Heart right ventricle (tissue), 16 donors: ENCODE results near the gene SH3PXD2B. TPM values are rescaled to one million over a fixed set of nuclear protein-coding genes. Genes with fewer than 3 reads are reported as not detected.
"Not testable (repeated sequence)": the region's sequence is repeated elsewhere in the genome, so short reads cannot be mapped to it uniquely, and the experiment has no call there.

ENCODE experiments used
- ATAC-seq, 8 donors: fragments of 200-7000 bp; cut with Tn5 transposase; one replicate each; pipeline ENCODE4 v1.9.1; 2020; ENCODE audit warnings: mild to moderate bottlenecking in 8 of 8, moderate library complexity in 8 of 8, moderate number of reproducible peaks in 1 of 8
- DNase-seq, 2 donors: peaks; one replicate each; pipeline ENCODE4 v3.0.0-alpha.2; 2020
- H3K27ac ChIP-seq, 10 donors: fragments of 200-600 bp; sonication (generic) in 2 of 10; one replicate each; pipeline versions ENCODE4 v1.5.0 to v1.8.0; 2020 to 2022; ENCODE audit warnings: mild to moderate bottlenecking in 3 of 10
- H3K27me3 ChIP-seq, 7 donors: fragments of 200-600 bp; one replicate each; pipeline ENCODE4 v1.8.0; 2021 to 2022; ENCODE audit warnings: mild to moderate bottlenecking in 2 of 7
- H3K36me3 ChIP-seq, 9 donors: fragments of 200-600 bp; sonication (generic) in 1 of 9; one replicate each; pipeline versions ENCODE4 v1.5.0 to v1.8.0; 2020 to 2022; ENCODE audit warnings: mild to moderate bottlenecking in 2 of 9
- H3K4me1 ChIP-seq, 9 donors: fragments of 200-600 bp; sonication (generic) in 1 of 9; one replicate each; pipeline versions ENCODE4 v1.5.0 to v1.8.0; 2020 to 2022; ENCODE audit warnings: mild to moderate bottlenecking in 4 of 9
- H3K4me3 ChIP-seq, 10 donors: fragments of 200-600 bp; sonication (generic) in 2 of 10; one replicate each; pipeline versions ENCODE4 v1.5.0 to v1.8.0; 2020 to 2022; ENCODE audit warnings: mild to moderate bottlenecking in 7 of 10, moderate library complexity in 2 of 10
- H3K9me3 ChIP-seq, 11 donors: fragments of 200-600 bp in 10 of 11; sonication (generic) in 2 of 11; one replicate each; pipeline versions ENCODE4 v1.5.0 to v1.8.0; 2013 to 2022; ENCODE audit warnings: mild to moderate bottlenecking in 2 of 11, control low read depth in 1 of 11, moderate library complexity in 1 of 11
- CTCF ChIP-seq, 9 donors: fragments of 200-600 bp; sonication (generic) in 2 of 9; IDR thresholded peaks; one replicate each; pipeline versions ENCODE4 v1.5.0 to v1.8.0; 2021 to 2022; ENCODE audit warnings: antibody characterized with exemption in 9 of 9, mild to moderate bottlenecking in 5 of 9, moderate library complexity in 1 of 9
- WGBS, 2 donors: extraction: QIAGEN DNeasy Blood & Tissue Kit; methylation state at CpG; one replicate each; pipeline ENCODE4 v1.1.7; 2013; ENCODE audit warnings: inconsistent platforms in 1 of 2; 5-methylcytosine and 5-hydroxymethylcytosine counted together
- intact Hi-C, 10 donors: fragments of 100-400 bp; cut with DNase I; formaldehyde crosslinking; loops; one replicate each; pipeline versions ENCODE4 v1.11.1 to v1.14.2; 2022
- polyA plus RNA-seq, 2 donors: library from polyadenylated mRNA; stranded (reverse); fragments of 200-250 nt; gene quantifications; one replicate each; pipeline ENCODE4 v1.2.3, GENCODE V29; 2013
- total RNA-seq, 10 donors: library from RNA; stranded (reverse); fragmentation: NEBNext Ultra II Directional in 3 of 10; extraction: Animal tissue kit (Norgen Biotek cat#: 25700) in 3 of 10; gene quantifications; one replicate each; pipeline versions ENCODE4 v1.2.1 to v1.2.4, GENCODE V29; 2021 to 2023
- donor health status: Arrhythmogenic right ventricular cardiomyopathy.
- donor health status: ischemic (EF 13 %, LVEDD 7.1; RV severe dilation, severe dysfunction).
- donor health status: healthy with polysubstance abuse.
- donor health status: DM: no; HTN: yes; CAD: no.
- donor health status: DM: no; HTN: no; CAD: no.
- donor health status: ischemic (EF 25% LVEDD 6.9; RV normal size, moderate dysfunction).
- donor health status: ischemic (EF 25% LVEDD 5.7; RV mildly dilated, moderate dysfunction).
- donor health status: healthy.
- donor health status: DM: yes; HTN: yes; CAD: no.
- donor health status: Ischemic cardiomyopathy.
- donor health status: ischemic (EF 35%, LVEDD 5.7; RV mildly dilated, moderate dysfunction).
- donor health status: nonischemic (EF 11% LVEDD 7.7; RV severe dilation, severe dysfunction).
- donor health status: DM: yes; HTN: yes; CAD: no.
- donor health status: PGD.
- donor health status: ischemic (EF 29% LVEDD 5.4; RV normal size, mild dysfunction).
- donor health status: nonischemic (EF 23%, LVEDD 6.1; RV moderate dilation, normal function).

Gene SH3PXD2B
- total and polyA plus RNA-seq, 12 donors: 1.8 to 12.5 (median 5.5) TPM

- H3K4me1 ChIP-seq: peaks cover 0 to 34% (median 17%) of the 10 kb centered on the region in 9 donors
- intact Hi-C loops: loop anchor here in 1 of 10 donors (5.0 kb wide), 1 partner anchor 52 kb away; the partner anchor contains the start of gene SH3PXD2B
These were observed 54.5 kb downstream of the SH3PXD2B start for GRCh38 chr5:172399826-172400225.

GRCh38 chr5:172399336-172399735 is 55.0 kb downstream of the SH3PXD2B start:
- no peaks in the 10 kb centered on the region for H3K27me3 ChIP-seq
- no peak for DNase-seq
- H3K4me1 ChIP-seq: peaks cover 0 to 32% (median 17%) of the 10 kb centered on the region in 9 donors
- no peak overlapping the region for H3K27ac ChIP-seq
- H3K36me3 ChIP-seq: peaks cover 0 to 28% (median 0%) of the 10 kb centered on the region in 9 donors
- no peak for TF ChIP-seq CTCF (IDR thresholded peaks at IDR 0.05)
- no peak for ATAC-seq
- no peak overlapping the region for H3K4me3 ChIP-seq
- peaks cover 0 to 13% (median 10%) of the 10 kb centered on the region in 11 donors for H3K9me3 ChIP-seq
- intact Hi-C loops: no loop called here
- WGBS, 2 donors: 80 to 86% methylated on average over 6 of the region's 6 CpGs

More at GRCh38 chr5:172399826-172400225, 54.5 kb downstream of the SH3PXD2B start:
- DNase-seq (no peak), ATAC-seq (no peak)
- TF ChIP-seq CTCF (IDR thresholded peaks at IDR 0.05): no peak
- Histone ChIP-seq H3K4me3 (no peak overlapping the region), H3K27ac (no peak overlapping the region), H3K27me3 (no peaks in the 10 kb centered on the region), H3K9me3 (peaks cover 0 to 13% (median 10%) of the 10 kb centered on the region in 11 donors), H3K36me3 (peaks cover 0 to 28% (median 0%) of the 10 kb centered on the region in 9 donors)
- 87 to 93% methylated on average over 4 of the region's 4 CpGs for WGBS, 2 donors

DNA sequence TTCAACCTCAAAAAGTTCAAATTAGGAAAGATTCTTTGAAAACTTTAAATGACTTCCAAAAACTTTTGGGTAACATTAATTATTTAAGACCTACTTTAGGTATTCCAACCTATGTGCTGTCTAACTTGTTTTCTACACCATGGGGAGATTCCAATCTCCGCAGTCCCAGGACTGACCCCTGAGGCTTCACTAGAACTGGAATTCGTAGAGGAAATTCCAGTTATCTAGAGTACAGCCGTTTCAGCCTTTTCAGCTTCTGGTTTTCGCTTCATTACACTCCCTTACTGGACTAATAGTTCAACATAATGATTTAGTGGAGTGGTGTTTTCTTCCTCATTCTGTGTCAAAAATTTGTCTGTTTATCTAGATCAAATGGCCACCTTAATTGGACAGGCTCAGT is 55.7 kb downstream of the SH3PXD2B start:
- H3K27ac ChIP-seq, H3K4me3 ChIP-seq, intact Hi-C loops, ATAC-seq, H3K27me3 ChIP-seq, DNase-seq: not testable (repeated sequence)
- H3K36me3 ChIP-seq: peaks cover 0 to 33% (median 1%) of the 10 kb centered on the region in 9 donors
- peaks cover 0 to 13% (median 10%) of the 10 kb centered on the region in 11 donors for H3K9me3 ChIP-seq
- H3K4me1 ChIP-seq: peaks cover 0 to 25% (median 12%) of the 10 kb centered on the region in 9 donors
- 84 to 87% methylated on average over 4 of the region's 4 CpGs for WGBS, 2 donors

- H3K4me1 ChIP-seq, H3K27me3 ChIP-seq, DNase-seq, intact Hi-C loops, H3K4me3 ChIP-seq, H3K27ac ChIP-seq, ATAC-seq: not testable (repeated sequence)
- WGBS, 2 donors: 93 to 94% methylated on average over 8 of the region's 8 CpGs
- H3K36me3 ChIP-seq: peaks cover 0 to 41% (median 8%) of the 10 kb centered on the region in 9 donors
- peaks cover 0 to 13% (median 10%) of the 10 kb centered on the region in 11 donors for H3K9me3 ChIP-seq
These were observed 57.3 kb downstream of the SH3PXD2B start for GRCh38 chr5:172396994-172397393.

- 97% methylated on average over 3 of the region's 3 CpGs for WGBS, 2 donors
These were observed 58.1 kb downstream of the SH3PXD2B start for GRCh38 chr5:172396220-172396619.

More at GRCh38 chr5:172396220-172396619, 58.1 kb downstream of the SH3PXD2B start:
- Histone ChIP-seq H3K4me1 (peaks cover 0 to 9% (median 0%) of the 10 kb centered on the region in 9 donors), H3K27ac (no peak overlapping the region), H3K27me3 (no peaks in the 10 kb centered on the region), H3K4me3 (no peak overlapping the region), H3K36me3 (peaks cover 0 to 49% (median 8%) of the 10 kb centered on the region in 9 donors), H3K9me3 (peaks cover 0 to 13% (median 10%) of the 10 kb centered on the region in 11 donors)
- intact Hi-C loops: no loop called here
- TF ChIP-seq CTCF (IDR thresholded peaks at IDR 0.05): no peak
- DNase-seq: no peak
- ATAC-seq: no peak
